ENCODE measurements around the gene KLF15. TPM values are rescaled to one million over a fixed set of nuclear protein-coding genes. Genes with fewer than 3 reads are reported as not detected.
A peak's percentile ranks its signal among the peaks of the same experiment; 100 is the strongest.

KLF15 gene
- polyA plus RNA-seq, 5 donors, result 6.5 to 11.4 (median 7.8) TPM

DNA sequence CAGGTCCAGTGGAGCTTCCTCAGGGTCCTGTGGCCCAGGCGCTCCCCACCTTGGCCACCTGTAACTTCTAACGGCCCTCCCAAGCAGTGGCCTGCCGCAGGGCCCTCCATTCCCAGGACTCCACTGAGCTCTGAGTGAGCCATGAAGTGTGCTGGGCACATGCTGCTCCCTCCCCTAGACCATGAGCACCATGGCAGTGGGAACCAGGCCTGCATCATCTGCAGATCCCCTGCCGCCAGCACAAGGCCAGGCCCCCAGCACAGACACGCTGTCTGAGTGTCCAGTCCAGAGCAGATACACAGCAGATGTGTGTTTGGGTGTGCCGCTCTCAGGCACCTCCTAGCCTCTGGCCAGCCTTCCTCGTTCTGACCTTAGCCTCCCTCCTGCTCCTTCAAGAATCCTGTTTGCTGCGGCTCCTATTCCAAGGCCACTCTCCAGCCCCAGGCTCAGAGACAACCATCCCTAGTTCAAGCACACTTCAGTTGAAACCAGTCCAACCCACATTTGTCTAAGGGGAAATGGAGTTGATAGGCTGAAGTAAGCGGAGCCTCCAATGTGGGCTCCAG lies 7.0 kb upstream of the KLF15 start:
- no peak for DNase-seq

DNA sequence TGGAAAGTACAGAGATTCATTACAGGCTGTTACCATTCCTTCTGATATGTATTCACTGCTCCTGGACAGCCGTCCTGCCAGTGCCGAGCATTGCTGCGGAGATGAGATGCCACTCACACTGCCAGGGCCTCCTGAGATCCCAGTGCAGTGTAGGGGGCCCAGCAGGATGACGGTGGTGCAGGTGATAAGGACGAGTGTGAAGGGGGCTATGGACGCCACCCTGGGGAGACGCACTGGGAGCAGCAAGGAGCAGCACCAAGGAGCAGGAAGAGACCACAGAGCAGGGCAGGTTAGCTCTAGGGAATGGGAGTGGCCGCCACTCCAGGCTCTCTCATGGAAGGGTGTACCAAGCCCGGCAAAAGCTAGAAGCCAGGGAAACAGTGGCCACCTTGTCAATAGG lies 4.0 kb upstream of the KLF15 start:
- DNase-seq, result no peak

DNA sequence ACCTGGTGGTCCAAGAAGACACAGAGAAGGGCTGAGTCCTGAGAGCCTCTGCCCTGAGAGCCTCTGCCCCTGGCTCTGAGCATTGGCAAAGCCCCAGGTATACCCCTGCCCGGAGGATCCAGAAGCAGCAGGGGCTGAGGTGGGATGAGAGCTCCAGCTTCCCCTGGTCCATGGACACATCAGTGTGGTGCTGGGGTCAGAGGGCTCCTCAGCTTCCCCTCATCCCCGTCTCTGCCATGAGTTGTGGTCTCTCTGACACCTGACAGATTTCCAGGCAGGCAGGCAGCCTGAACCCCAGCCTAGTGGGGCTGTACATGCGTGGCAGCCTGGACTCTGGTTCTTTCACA lies 3.5 kb upstream of the KLF15 start:
- no peak for DNase-seq

DNA sequence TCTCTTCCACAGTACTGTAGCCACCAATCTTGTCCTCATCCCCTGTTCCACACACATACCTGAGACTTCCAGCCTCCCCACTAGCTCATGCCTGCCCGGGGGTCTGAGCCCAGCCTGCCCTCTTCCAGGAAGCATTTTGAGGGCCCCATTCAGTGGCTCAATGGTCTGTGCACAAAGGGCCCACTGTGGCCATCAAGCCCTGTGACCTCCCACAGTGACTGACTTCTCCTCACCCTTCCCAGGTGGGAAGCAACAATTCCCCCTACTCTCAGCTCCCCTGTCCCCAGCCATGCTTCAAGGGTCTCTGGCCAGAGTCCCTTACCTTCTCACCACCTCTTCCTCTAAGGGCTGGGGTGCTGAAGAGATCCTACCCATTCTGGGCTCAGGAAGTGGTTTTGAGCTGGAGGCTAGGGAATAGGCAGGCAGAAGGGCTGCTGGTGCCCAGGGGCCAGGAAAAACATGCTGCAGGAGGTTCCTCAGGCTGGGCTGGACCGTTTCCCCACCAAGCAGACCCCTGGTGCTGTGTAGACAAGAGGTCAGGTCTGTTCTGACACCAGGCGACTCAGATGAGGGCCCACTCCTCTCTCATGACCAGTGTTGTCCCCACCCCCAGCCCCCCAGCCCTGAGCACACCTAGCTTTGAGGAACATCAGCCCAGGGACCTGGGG lies 3.0 kb upstream of the KLF15 start:
- no peak for DNase-seq

DNA sequence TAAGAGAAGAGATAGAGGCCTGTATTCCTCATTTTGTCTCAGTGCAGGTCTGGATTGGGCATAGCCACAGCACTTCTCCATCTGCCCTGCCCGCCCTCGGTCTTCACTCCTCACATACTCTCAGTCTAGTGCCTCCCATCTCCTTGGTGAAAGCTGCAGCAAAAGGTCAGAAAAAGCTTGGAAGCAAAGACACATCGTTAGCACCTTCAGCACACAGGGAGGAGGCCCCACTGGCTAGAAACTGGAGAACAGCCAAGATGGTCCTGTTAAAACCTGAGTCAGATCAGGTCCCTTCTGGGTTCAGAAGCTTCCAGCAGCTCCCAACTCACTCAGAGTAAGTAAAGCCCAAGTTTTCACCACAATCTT lies 1.6 kb upstream of the KLF15 start:
- no peak for DNase-seq

DNA sequence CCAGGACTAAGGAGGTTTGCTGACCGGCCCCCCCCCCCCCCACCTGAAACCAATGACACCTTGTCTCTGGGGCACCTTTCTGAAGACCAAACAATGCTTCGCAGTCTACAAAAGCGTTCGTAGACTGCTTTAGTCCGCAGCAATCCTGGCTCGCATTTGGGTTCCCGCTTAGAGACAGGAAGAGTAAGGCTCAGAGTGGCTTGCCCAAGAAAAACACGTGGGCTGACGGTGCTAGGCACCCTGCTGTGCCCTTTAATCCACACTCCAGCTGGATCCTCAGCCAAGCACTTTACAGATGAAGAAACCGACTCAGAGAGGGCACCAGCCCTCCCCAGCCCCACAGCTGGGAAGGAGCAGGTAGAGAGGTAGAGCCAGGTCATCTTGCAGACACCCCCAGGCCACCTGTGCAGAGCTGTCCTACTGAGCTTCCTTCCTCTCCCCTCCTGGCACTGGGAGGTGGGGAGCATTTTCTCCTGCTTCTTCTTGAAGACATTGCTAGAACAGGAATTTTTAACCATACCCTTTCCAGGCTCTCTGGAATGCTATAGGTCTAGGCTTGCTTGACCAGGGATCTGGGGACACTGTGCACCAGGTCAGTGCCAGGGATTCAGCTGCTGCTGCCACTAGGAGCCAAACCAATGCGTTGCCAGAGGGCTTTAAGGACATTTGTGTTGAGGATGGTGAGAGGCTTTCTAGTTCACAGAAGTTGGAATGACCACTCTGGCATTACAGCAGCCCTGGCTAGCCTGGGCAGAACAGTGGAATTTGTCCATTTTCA lies 1.0 kb upstream of the KLF15 start:
- no peak for DNase-seq

DNA sequence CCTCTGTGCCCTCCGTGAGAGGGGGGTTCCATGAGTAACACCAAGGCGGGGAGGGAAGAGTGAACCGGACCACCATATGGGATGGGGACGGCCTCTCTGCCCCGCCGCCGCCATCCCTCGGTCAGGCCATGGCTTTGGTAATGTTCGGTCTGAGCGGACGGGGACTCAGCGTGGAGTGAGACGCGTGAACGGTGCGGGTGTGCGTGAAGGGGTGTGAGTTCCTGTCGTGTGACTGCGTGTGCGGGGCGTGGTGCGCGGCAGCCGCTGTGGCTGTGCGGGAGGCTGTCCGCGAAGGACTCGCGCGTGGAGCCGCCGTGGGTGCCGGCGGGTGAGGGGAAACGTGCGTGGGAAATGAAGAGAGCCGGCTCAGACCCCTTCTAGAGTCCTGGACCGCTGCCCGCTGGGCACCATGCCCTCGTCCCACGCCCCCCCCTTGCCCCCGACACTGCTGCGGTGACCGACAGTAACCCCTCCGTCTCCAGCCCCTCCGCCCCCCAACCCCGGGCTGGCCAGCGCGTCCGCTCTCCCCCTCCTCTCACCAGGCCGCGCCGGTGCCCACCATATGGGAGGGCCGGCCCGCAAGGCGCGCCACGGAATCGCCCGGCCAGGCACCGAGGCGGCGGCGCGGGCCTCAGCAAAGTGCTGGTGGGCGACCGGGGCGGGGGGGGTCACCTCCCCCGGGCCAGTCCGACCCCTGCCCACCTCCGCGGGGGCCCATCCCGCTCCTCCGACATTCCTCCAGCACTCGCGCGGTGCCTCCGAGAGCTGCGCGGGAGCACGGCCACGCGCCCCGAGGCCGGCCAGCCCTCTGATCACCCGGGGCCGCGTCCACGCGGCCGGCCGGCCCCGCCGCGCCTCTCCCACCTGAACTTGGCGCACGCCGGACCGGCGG lies 589 bp downstream of the KLF15 start:
- DNase-seq, result peak in 1 of 2 donors; percentile 29

DNA sequence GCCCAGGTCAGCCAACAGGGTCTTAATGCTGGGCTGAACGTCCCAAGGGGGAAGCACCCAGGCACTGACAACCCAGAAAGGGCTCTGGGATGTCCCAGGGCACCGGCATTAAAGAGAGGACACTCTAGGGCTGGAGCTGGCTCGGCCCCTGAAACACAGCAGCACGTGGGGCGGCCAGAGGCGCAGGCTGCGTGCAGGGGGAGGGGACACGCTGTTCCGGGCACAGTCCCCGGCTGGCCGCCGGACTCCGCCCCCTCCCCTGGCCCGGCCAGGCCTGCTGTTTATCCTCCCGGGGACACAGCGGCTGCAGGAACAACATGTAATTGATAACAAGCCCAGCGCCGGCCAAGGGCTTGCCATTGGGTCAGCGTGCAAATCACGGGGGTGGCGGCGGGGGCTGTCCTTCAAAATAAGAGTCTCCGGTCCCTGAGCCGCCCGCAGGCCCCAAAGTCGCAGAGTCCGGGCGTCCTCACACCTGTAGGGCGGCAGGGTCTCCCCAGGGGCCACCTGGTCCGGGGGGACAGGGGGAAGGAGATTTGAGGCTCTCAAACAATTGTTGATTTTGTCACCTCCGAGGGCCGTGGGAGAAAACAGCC lies 1.3 kb downstream of the KLF15 start:
- peak; percentile 93 to 94 for DNase-seq

DNA sequence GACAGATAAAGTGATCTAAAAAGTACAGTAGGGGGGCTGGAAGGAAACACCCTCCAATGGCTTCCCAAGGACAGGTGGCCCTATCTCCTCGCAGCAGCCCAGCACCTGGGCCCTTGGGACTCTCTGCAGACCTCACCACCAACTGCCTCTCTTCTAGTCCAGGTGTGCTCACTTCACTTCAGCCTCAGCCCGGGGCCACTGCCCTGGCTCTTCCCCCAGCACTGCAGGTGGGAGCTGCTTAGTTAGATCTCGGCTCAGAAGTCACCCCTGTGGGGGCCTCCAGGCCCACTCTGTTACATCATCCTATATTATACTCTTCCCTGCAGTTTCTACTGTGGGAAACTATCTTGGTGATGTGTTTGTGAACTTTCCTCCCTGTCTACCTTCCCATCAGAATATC lies 2.0 kb downstream of the KLF15 start:
- no peak for DNase-seq

DNA sequence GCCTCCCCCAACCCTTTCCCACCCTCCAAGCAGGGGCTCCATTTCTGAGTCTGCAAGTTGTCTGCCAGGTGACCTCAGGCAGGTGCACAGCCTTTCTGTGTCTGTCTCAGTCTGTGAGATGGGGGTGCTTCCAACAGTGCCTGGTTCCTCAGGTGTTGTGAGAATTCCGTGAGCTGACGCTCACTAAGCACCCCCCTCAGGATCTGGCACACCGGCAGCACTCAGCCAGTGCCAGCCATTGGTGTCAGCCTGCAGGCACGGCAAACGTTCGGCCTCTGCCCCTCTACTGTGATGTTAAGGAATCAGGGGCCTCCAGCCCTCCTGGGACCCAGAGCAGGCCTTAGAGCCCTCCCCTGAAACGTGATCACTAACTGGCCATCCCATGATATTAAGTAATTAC lies 2.4 kb downstream of the KLF15 start:
- DNase-seq, result no peak

DNA sequence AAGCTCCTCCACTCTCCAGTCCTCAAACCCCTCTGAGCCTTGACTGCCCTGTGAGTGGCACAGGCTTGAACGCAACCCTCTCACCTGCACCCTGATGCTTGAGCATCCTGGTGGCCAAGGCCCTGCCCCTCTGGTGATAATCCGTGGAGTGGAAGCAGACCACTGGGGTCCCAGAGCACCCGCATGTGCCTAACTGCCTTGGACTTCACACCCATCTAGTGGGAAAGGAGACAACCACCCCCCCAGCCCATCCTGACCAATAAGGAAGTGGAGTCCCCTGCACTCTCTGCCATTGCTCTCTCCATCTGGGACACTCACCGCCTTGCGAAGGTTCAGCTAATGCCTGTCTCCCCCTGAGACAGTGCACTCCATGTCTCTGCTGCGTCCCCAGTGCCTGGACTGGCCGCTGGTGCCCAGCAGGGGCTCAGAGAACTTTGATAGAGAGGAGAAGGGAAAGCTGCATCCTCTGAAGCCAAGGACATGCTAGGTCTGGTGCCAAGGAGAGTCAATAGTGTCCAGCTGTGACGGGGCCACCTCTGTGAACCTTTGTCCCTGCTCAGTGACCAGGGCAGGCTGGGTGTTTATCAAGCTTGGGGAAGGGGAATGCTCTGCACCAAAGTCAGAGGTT lies 3.4 kb downstream of the KLF15 start:
- DNase-seq, result no peak

DNA sequence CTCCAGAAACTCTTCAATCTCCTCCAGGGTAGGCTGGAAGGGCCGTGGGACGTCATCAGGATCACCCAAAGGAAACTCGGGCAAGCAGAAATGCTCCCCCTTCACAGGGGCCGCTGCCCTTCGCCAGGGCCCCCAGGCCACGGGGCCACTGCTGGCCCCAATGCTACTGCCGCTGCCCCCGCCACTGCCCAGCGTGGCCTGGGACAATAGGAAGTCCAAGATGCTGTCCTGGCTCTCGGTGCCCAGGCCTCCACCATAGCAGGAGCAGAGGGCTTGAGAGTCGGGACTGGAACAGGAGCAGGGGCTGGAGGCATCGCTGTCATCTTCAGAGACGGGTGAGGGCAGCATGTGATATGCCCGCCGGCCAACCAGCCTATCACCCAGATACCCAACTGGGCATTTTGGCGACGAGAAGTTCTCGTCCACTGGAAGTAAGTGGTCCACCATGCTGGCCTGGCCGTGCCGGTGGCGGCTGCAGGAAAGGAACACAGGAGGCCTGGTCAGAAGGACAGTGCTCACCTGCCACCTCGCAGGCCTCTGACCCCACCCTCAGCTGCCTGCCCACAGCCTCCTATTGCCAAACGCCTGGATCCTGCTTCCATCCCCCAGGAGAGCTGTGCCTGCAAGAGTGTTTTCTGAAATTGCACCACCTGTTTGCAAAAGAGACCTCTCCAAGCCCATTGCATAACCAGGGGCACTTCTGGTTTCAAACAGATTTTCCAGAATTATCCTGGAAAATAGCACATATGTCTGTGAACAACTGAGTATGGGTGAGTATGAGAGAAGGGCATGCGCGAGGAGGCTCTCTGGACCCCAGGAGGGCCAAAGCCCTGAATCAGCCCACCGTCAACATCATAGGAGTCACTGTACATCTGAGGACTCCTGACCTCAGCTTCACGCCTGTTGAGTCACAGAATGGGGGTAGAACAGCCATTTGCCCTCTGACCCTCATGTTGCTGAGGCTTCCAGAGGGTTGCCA lies 4.4 kb downstream of the KLF15 start:
- DNase-seq, result no peak

DNA sequence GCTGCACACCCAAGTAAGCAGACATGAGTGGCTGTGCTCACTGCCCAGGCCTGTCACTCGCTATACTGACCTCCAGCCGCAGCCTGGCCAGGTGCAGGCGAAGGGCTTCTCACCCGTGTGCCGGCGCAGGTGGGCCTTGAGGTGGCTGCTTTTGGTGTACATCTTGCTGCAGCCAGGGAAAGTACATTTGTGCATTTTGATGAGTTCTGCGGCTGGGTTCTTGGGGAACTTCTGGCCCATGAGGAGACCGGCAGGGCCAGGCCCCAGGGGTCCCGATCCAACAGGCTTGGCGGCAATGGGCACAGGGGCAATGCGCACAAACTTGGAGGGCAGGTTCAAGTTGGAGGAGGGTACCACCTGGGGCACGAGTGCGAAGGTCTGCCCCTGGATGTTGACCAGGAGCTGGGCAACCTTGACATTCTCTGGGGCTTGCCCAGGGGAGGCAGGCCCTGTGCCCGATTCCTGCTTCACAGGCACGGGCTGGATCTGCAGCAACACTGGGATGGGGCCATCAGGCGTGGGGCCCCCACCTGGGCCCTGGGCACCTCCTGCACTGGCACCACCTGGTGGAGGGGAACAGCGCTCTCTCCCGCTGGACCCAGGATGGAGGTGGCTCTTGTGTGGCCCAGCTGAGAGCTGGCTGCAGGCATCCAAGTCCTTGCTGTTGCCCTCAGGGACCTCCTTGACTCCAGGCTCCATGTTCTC lies 5.3 kb downstream of the KLF15 start:
- no peak for DNase-seq

DNA sequence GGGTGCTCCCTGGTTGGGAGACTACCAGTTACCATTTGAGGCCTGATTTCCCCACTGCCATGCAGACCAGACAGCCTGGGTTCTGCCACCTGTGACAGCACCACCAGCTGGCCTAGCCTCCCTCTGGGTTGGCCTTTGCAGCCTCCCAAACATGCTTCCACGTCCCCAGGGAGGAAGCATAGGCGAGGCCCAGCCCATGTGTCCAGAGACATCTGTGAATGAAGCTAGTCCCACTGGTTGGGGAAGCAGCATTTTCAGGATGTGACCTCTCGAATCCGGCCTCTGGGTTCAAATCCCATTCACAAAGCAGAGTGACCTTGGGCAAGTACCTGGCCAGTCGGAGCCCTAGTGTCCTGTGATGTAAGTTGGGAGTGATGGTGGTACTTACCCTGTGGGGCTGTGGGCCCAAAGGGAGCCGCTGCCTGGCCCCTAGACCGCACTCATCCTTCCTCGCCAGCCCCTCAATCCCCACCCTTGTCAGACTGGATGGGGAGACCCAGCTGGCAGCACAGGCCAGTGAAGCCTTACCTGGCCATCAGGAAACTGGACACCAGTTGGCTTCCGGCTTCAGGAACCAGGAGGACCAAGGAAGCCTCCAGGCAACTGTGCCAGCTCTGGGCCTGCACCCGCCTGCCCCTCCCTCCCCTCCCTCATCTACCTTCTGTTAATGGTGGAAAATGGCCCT lies 6.0 kb downstream of the KLF15 start:
- no peak for DNase-seq

DNA sequence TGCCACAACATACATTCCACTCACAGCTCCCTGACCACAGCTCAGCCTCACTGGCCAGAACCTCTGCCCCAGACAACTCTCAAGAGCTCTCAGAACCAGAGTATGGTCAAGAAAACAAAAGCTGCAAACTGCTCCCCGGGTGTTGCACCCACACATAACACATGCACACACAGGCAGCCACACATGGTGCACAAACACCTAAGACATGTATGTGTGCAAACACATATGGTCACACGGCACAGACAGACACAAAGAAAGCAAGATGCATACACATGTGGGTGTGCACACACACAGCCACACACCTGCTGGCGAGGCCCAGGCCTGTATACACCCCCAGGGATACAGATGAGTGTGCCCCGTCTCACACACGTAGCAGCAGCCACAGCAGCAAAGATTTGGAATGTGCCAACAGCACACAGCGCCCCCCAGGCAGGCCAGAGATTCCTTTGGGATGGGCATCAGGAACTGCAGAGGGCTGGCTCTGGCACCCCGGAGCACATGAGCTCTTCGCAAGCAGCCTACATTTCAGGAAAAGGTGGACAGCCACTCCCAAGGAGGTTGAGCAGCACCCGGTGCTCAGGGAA lies 6.6 kb downstream of the KLF15 start:
- DNase-seq, result no peak

DNA sequence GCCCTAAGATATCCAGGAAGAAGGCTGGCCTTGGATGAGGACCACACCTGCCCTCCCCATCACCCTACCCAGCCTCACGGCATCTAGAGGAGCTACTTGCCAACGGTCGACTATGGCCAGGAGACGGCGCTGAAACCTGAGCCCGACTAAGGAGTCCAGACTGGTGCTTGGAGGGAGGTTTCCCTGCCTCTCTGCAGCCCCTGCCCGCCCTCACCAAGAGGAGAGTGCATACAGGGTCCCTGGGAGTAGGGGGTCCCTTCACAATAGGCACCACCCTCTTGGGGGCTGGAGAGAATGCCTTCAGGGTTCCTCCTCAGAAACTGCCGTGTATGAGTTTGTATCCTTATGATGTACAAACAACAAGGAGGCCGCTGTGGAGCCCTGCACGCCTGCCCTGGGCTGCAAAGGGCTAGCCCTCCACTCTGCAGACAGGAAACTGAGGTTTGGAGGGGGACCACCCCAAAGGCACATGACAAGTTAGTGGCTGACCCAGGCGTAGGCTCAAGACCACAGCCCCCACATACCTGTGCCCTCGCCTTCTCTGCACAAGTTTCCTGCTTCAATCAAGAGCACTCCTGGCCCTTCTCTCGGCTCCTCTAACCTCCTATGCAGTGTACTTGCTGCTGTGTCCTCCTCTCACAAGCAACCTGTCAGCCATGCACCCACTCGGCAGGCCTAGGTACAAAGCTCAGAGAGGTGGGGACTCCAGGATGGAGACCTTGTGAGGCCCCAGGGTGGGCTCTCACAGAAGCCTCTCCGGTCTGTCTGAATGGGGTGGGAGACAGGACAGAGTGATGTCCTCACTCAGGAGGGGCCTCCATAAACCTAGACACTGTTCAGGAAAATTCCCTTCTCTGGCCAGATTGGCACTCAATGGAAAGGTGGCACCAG lies 7.4 kb downstream of the KLF15 start:
- no peak for DNase-seq

DNA sequence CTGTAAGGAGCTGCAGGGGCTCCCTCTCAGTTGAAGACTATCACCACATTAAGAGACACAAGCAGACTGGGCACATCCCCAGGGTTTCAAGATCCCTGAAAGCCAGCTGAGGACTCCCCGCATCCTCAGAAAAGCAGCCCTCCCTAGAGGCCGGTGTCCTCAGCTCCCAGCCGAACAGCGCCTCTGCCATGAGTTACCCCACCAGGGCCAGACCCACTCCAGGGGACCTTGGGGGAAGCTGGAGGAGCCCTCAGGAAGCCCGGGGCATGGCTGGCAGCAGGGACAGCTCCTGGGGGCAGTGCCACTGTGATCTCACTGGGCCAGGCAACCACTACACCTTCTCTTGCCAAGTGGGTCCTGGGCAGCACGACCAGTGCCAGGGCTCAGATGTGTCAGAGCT lies 8.1 kb downstream of the KLF15 start:
- DNase-seq, result no peak

All from right lung (tissue), 5 donors.